ENCODE measurements around the gene WDR11. TPM values are rescaled to one million over a fixed set of nuclear protein-coding genes. Genes with fewer than 3 reads are reported as not detected.

Gene WDR11
- total RNA-seq, 2 experiments from 2014 or later: 33.9 to 36.0 TPM

GRCh38 chr10:120810298-120810697 is 40.9 kb upstream of the WDR11 start:
- no peaks in the 10 kb centered on the region for H3K36me3 Mint-ChIP-seq (ENCODE audit: low read depth)
- ChIA-PET CTCF (no interaction called here), POLR2A (no interaction called here)
- ATAC-seq (no peak), DNase-seq (no peak)
- intact Hi-C loops (cut with micrococcal nuclease): no loop called here
- H3K9me3 Mint-ChIP-seq: no peaks in the 10 kb centered on the region
- TF ChIP-seq, protein P1, sequence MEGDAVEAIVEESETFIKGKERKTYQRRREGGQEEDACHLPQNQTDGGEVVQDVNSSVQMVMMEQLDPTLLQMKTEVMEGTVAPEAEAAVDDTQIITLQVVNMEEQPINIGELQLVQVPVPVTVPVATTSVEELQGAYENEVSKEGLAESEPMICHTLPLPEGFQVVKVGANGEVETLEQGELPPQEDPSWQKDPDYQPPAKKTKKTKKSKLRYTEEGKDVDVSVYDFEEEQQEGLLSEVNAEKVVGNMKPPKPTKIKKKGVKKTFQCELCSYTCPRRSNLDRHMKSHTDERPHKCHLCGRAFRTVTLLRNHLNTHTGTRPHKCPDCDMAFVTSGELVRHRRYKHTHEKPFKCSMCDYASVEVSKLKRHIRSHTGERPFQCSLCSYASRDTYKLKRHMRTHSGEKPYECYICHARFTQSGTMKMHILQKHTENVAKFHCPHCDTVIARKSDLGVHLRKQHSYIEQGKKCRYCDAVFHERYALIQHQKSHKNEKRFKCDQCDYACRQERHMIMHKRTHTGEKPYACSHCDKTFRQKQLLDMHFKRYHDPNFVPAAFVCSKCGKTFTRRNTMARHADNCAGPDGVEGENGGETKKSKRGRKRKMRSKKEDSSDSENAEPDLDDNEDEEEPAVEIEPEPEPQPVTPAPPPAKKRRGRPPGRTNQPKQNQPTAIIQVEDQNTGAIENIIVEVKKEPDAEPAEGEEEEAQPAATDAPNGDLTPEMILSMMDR (IDR thresholded peaks at IDR 0.05): no peak
- no peak overlapping the region for H3K4me3 Mint-ChIP-seq
- H3K27me3 Mint-ChIP-seq: peaks cover 8% of the 10 kb centered on the region
- H3K4me1 Mint-ChIP-seq (ENCODE audit: low read depth): no peaks in the 10 kb centered on the region
- no peak overlapping the region for H3K27ac Mint-ChIP-seq

DNA sequence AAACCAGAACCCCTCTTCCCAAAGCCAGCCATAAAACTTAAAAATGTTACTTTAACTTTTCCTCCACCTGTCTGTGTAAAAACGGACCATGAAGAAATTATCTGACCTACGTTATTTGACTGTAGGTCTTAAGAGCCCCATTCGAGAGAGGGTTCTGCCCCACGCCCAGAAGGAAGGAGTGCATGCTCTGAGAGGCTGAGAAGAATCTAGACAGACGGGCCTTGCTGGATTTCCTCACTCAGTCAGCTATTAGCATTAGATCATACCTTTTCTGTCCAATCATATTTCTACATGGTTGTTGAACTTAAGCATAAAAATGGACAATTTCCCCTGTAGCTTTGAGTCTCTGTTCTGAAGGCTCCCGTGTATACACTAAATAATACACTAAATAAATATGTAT is 38.1 kb upstream of the WDR11 start:
- TF ChIP-seq, protein P1 (IDR thresholded peaks at IDR 0.05): no peak

DNA sequence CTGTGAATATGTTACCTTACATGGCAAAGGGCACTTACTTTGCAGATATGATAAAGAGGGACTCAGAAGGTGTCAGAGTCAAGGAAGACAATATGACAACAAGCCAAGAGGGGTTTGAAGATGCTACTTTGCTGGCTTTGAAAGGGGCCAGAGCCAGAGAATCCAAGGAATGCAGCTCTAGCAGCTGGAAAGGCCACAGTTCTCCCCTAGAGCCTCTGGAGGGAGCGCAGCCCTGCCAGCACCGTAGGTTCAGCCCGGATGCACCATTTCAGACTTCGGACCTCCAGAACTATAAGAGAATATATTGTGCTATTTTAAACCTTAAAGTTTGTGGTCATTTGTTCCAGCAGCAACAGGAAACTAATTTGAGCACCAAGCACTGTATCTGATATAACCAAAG is 32.9 kb upstream of the WDR11 start:
- no peaks in the 10 kb centered on the region for H3K36me3 Mint-ChIP-seq (ENCODE audit: low read depth)
- TF ChIP-seq, protein P1 (IDR thresholded peaks at IDR 0.05): no peak
- DNase-seq (no peak), ATAC-seq (no peak)
- POLR2A ChIA-PET: no interaction called here
- CTCF ChIA-PET: no interaction called here
- no peak overlapping the region for H3K4me3 Mint-ChIP-seq
- H3K4me1 Mint-ChIP-seq (ENCODE audit: low read depth): no peaks in the 10 kb centered on the region
- peaks cover 12% of the 10 kb centered on the region for H3K27me3 Mint-ChIP-seq
- intact Hi-C loops (cut with micrococcal nuclease): no loop called here
- H3K27ac Mint-ChIP-seq: no peak overlapping the region
- peaks cover 3% of the 10 kb centered on the region for H3K9me3 Mint-ChIP-seq

More for the DNA sequence above, 38.1 kb upstream of the WDR11 start:
- intact Hi-C loops (cut with micrococcal nuclease): no loop called here
- CTCF ChIA-PET: no interaction called here
- no peak for DNase-seq
- POLR2A ChIA-PET: no interaction called here
- Mint-ChIP-seq H3K36me3 (ENCODE audit: low read depth) (no peaks in the 10 kb centered on the region), H3K4me3 (no peak overlapping the region), H3K27me3 (peaks cover 13% of the 10 kb centered on the region), H3K9me3 (peaks cover 3% of the 10 kb centered on the region), H3K4me1 (ENCODE audit: low read depth) (no peaks in the 10 kb centered on the region), H3K27ac (no peak overlapping the region)
- ATAC-seq: no peak

DNA sequence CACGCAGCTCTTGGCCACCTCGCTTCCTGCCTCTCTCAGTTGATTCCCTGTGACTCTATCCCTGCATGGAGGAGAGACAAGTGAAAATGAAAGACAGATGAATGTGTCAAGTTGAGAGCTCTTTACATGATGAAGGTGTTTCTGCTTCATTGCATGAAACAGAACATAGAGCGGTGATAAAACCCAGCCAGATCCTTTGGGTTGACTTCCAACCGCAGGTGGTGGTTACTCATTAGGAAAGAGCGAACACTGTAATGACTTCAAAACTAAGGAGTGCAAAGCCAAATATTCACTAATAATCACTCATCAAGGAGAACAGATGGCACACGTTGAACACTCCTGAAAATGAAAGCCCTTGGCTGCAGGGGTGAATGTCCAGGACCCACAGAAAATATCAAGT is 31.8 kb upstream of the WDR11 start:
- Mint-ChIP-seq H3K27ac (no peak overlapping the region), H3K27me3 (peaks cover 12% of the 10 kb centered on the region), H3K36me3 (ENCODE audit: low read depth) (no peaks in the 10 kb centered on the region), H3K9me3 (peaks cover 3% of the 10 kb centered on the region), H3K4me3 (no peak overlapping the region), H3K4me1 (ENCODE audit: low read depth) (no peaks in the 10 kb centered on the region)
- ChIA-PET CTCF (no interaction called here), POLR2A (no interaction called here)
- ATAC-seq: no peak
- TF ChIP-seq, protein P1 (IDR thresholded peaks at IDR 0.05): no peak
- intact Hi-C loops (cut with micrococcal nuclease): no loop called here
- no peak for DNase-seq

DNA sequence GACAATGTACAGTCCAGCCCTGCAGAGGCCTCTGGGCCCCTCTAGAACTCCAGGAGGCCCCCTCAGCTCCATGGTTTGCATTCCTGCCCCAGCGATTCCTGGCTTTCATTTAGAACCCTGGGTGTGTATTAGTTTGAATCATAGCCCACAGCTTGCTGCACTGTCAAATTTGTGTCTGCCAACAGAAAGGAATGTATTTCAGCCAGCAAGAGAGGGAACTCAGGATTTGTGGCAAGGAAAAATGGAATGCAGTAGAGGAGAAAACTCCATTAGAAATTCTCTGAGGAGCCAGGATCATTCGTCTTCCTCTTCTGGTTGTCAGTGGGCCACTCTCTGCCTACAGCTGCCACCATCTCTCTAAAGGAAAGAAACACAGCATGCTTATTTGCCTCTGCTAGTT is 27.9 kb upstream of the WDR11 start:
- H3K27ac Mint-ChIP-seq: no peak overlapping the region
- DNase-seq (no peak), ATAC-seq (no peak)
- intact Hi-C loops (cut with micrococcal nuclease): no loop called here
- no peak overlapping the region for H3K4me3 Mint-ChIP-seq
- H3K4me1 Mint-ChIP-seq (ENCODE audit: low read depth): no peaks in the 10 kb centered on the region
- no peaks in the 10 kb centered on the region for H3K9me3 Mint-ChIP-seq
- H3K36me3 Mint-ChIP-seq (ENCODE audit: low read depth): no peaks in the 10 kb centered on the region
- POLR2A ChIA-PET: no interaction called here
- TF ChIP-seq, protein P1 (IDR thresholded peaks at IDR 0.05): no peak
- CTCF ChIA-PET: no interaction called here
- peaks cover 6% of the 10 kb centered on the region for H3K27me3 Mint-ChIP-seq

All from activated CD8-positive, alpha-beta T cell treated with anti-CD3 and anti-CD28 coated beads for 36 hours (primary cell).